ENCODE results near the gene TBC1D21. TPM values are rescaled to one million over a fixed set of nuclear protein-coding genes. Genes with fewer than 3 reads are reported as not detected.

Gene TBC1D21
- total RNA-seq, 1 experiment from 2014 or later, result not detected

DNA sequence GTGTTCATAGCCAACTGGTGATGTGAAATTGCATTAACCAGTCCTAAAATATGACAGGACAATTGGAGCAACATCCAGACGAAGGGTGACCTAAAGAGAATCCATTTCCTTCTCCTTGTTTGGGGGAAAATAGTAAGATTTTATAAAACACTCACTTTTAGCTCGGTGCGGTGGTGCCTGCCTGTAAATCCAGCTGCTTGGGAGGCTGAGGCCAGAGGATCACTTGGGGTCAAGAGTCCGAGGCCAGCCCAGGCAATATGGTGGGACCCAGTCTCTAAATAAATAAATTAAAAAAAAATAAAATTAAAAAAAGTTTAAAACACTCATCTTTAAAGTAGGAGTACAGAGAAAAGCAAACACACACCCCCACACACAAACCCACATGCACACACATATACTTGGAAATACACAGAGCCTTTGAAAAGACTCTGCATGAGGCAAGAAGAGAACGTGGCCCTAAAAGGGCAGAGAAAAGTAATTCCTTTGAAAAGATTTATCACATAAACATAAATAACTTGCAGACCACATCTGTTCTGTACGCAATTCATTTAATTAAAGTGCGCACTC is 38.7 kb downstream of the TBC1D21 start:
- Histone ChIP-seq H3K23ac (ENCODE audit: insufficient read length, low read depth, low read length) (no peak overlapping the region), H4K8ac (replicated peaks; ENCODE audit: insufficient read length, low read depth, low read length) (no peak overlapping the region), H2BK5ac (ENCODE audit: insufficient read length, low read length) (no peak overlapping the region), H4K91ac (ENCODE audit: insufficient read length, low read depth, low read length) (no peak overlapping the region), H2BK12ac (ENCODE audit: insufficient read length, low read depth, low read length) (no peak overlapping the region), H3K56ac (ENCODE audit: insufficient read length, low read depth, low read length) (no peak overlapping the region), H4K5ac (ENCODE audit: insufficient read length, low read depth, low read length) (no peak overlapping the region), H2BK15ac (ENCODE audit: low read depth, low read length) (no peak overlapping the region), H3K79me1 (ENCODE audit: insufficient read depth, low read depth, low read length, poor library complexity, severe bottlenecking) (no peaks in the 10 kb centered on the region), H3K9me3 (ENCODE audit: control insufficient read depth, low read depth, low read length) (no peaks in the 10 kb centered on the region), H3K14ac (ENCODE audit: insufficient read depth, low read length) (no peak overlapping the region), H3K4ac (ENCODE audit: low read depth, low read length) (no peak overlapping the region), H2AK5ac (ENCODE audit: insufficient read length, low read length) (no peak overlapping the region), H3K4me1 (ENCODE audit: insufficient read depth, low read length) (no peaks in the 10 kb centered on the region; the same call in 1 of the 2 replicates), H3K79me2 (ENCODE audit: insufficient read depth, low read length) (no peaks in the 10 kb centered on the region), H2BK20ac (ENCODE audit: low read depth, low read length, poor library complexity, severe bottlenecking) (no peak overlapping the region), H3K27me3 (ENCODE audit: insufficient read depth, low read length) (no peaks in the 10 kb centered on the region), H3T11ph (ENCODE audit: low read length) (no peak overlapping the region), H4K20me1 (ENCODE audit: control insufficient read depth, insufficient read depth, insufficient read length) (no peaks in the 10 kb centered on the region), H3K27ac (ENCODE audit: insufficient read length, low read depth, low read length) (no peak overlapping the region), H3K23me2 (ENCODE audit: insufficient read length, low read depth, low read length, poor library complexity, severe bottlenecking) (no peaks in the 10 kb centered on the region), H3K9ac (ENCODE audit: extremely low read depth, insufficient read length, low read length) (no peak overlapping the region), H2BK120ac (ENCODE audit: low read depth, low read length, poor library complexity, severe bottlenecking) (no peak overlapping the region), H3K18ac (ENCODE audit: insufficient read length, low read depth, low read length) (no peak overlapping the region), H2AFZ (ENCODE audit: low read length) (no peak overlapping the region), H3K4me2 (ENCODE audit: insufficient read depth, insufficient read length, low read length) (no peak overlapping the region)
- Mint-ChIP-seq H3K9me3 (peaks cover 3 to 4% of the 10 kb centered on the region in 2 experiments; a peak in 1 of 5 replicates), H3K36me3 (ENCODE audit: insufficient read depth in 1 of 3, low read depth in 3 of 3) (peaks cover 5 to 10% (median 8%) of the 10 kb centered on the region in 3 experiments; a peak in 6 of 7 replicates), H3K4me3 (no peak overlapping the region), H3K4me1 (peaks cover 14 to 18% of the 10 kb centered on the region in 2 experiments), H3K27ac (0 out of 7 replicates have a peak overlapping the region, but pooled peaks of 1 of the 3 experiments have one; percentile 5), H3K27me3 (ENCODE audit: low read depth) (no peaks in the 10 kb centered on the region)
- no peak for DNase-seq
- WGBS (ENCODE audit: extremely low coverage, insufficient read length, low lambda C conversion rate), result no CpG with 5 or more reads among the region's 7 CpGs
- TF ChIP-seq, protein P1, sequence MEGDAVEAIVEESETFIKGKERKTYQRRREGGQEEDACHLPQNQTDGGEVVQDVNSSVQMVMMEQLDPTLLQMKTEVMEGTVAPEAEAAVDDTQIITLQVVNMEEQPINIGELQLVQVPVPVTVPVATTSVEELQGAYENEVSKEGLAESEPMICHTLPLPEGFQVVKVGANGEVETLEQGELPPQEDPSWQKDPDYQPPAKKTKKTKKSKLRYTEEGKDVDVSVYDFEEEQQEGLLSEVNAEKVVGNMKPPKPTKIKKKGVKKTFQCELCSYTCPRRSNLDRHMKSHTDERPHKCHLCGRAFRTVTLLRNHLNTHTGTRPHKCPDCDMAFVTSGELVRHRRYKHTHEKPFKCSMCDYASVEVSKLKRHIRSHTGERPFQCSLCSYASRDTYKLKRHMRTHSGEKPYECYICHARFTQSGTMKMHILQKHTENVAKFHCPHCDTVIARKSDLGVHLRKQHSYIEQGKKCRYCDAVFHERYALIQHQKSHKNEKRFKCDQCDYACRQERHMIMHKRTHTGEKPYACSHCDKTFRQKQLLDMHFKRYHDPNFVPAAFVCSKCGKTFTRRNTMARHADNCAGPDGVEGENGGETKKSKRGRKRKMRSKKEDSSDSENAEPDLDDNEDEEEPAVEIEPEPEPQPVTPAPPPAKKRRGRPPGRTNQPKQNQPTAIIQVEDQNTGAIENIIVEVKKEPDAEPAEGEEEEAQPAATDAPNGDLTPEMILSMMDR (conservative IDR thresholded peaks at IDR 0.05), result no peak

Data from H9 (cell line).